Endothelial cell of umbilical vein (primary cell): ENCODE data around the gene LIN7A. TPM values are rescaled to one million over a fixed set of nuclear protein-coding genes. Genes with fewer than 3 reads are reported as not detected.

ENCODE experiments used
- BruUV-seq: library from RNA; stranded (reverse); fragments of 400-500 nt; replicated peaks from 2 replicates; lab custom pipeline; 2021; lab: Mats Ljungman, UMichigan
- CTCF ChIA-PET: fragments of 300-600, 350-600 bp; sonication (Branson Sonifier 250); formaldehyde crosslinking; loops from one replicate; lab custom pipeline; 2021; ENCODE audit warnings: antibody characterized with exemption, inconsistent platforms; lab: Charles Lee
- POLR2A ChIA-PET: fragments of 300-600, 350-600 bp; sonication (Branson Sonifier 250); formaldehyde crosslinking; loops from one replicate; lab custom pipeline; 2021; ENCODE audit warnings: antibody characterized with exemption, inconsistent platforms; lab: Charles Lee
- DNase-seq: peaks from one replicate; pipeline ENCODE4 v3.0.0-alpha.2; 2011; ENCODE audit warnings: low read depth, low spot score
- FAIRE-seq: peaks from 2 replicates; lab custom pipeline; 2011; peaks lifted over from hg19 to GRCh38; lab: Jason Lieb, UNC
- H2AFZ ChIP-seq: 2 replicates; pipeline ENCODE4 v1.6.0; 2012; ENCODE audit warnings: low read depth, low read length, control low read depth, inconsistent platforms
- H3K27ac ChIP-seq: 2 replicates; pipeline ENCODE4 v1.5.1; 2011; ENCODE audit warnings: low read depth, mild to moderate bottlenecking, control low read depth, low read length, moderate library complexity; ENCODE audit not compliant: insufficient read depth
- H3K27me3 ChIP-seq, 2 experiments: 2 replicates each; pipeline versions ENCODE4 v1.6.0 to v1.6.1; 2011; ENCODE audit warnings: low read length in 2 of 2, mixed read lengths in 1 of 2; ENCODE audit not compliant: control insufficient read depth in 2 of 2, insufficient read depth in 2 of 2
- H3K36me3 ChIP-seq, 2 experiments: 2 replicates in 1 of 2; 3 replicates in 1 of 2; pipeline ENCODE4 v1.5.1; 2011; ENCODE audit warnings: low read length in 2 of 2, mild to moderate bottlenecking in 1 of 2, moderate library complexity in 1 of 2; ENCODE audit not compliant: control insufficient read depth in 2 of 2, insufficient read depth in 2 of 2; ENCODE audit errors: extremely low read depth in 1 of 2
- H3K4me1 ChIP-seq: 3 replicates; pipeline ENCODE4 v1.5.1; 2011; ENCODE audit warnings: mild to moderate bottlenecking, low read length; ENCODE audit not compliant: control insufficient read depth, insufficient read depth; ENCODE audit errors: extremely low read depth
- H3K4me2 ChIP-seq: 2 replicates; pipeline ENCODE4 v1.6.1; 2011; ENCODE audit warnings: low read length, control low read depth, mixed read lengths; ENCODE audit not compliant: insufficient read depth
- H3K4me3 ChIP-seq, 3 experiments: fragments of 200-600 bp in 1 of 3; sonication (generic), shearing (Covaris generic) in 1 of 3; replicated peaks in 1 of 3; 2 replicates each; pipeline ENCODE4 v1.5.1; 2011 to 2016; ENCODE audit warnings: control low read depth in 3 of 3, low read length in 3 of 3, mild to moderate bottlenecking in 2 of 3, inconsistent platforms in 1 of 3, low read depth in 1 of 3, moderate library complexity in 1 of 3; ENCODE audit not compliant: insufficient read depth in 1 of 3
- H3K79me2 ChIP-seq: 2 replicates; pipeline ENCODE4 v1.6.0; 2012; ENCODE audit warnings: low read length, inconsistent platforms; ENCODE audit not compliant: control insufficient read depth, insufficient read depth
- H3K9ac ChIP-seq: replicated peaks from 2 replicates; pipeline ENCODE3; 2011; ENCODE audit warnings: low read length, control low read depth; ENCODE audit not compliant: insufficient read depth; ENCODE audit errors: extremely low read depth
- H3K9me1 ChIP-seq: replicated peaks from 3 replicates; pipeline ENCODE4 v1.6.0; 2011; ENCODE audit warnings: mild to moderate bottlenecking, low read length; ENCODE audit not compliant: control insufficient read depth, insufficient read depth; ENCODE audit errors: extremely low read depth
- H3K9me3 ChIP-seq: replicated peaks from 2 replicates; pipeline ENCODE4 v1.5.1; 2012; ENCODE audit warnings: low read length, inconsistent platforms; ENCODE audit not compliant: control insufficient read depth, insufficient read depth
- H4K20me1 ChIP-seq: replicated peaks from 2 replicates; pipeline ENCODE3; 2011; ENCODE audit warnings: mild to moderate bottlenecking, low read length; ENCODE audit not compliant: control insufficient read depth, insufficient read depth; ENCODE audit errors: extremely low read depth
- CTCF ChIP-seq, 2 donors: IDR thresholded peaks; 1 replicate in 1 of 2; 2 replicates in 1 of 2; pipeline ENCODE4 v1.5.1; 2011; ENCODE audit warnings: low read length in 2 of 2, mild to moderate bottlenecking in 2 of 2, moderate library complexity in 2 of 2, control low read depth in 1 of 2, inconsistent platforms in 1 of 2, low read depth in 1 of 2; ENCODE audit not compliant: insufficient read depth in 1 of 2; ENCODE audit errors: extremely low read depth in 1 of 2
- EZH2 ChIP-seq: IDR thresholded peaks from 2 replicates; pipeline ENCODE4 v1.6.1; 2012; ENCODE audit warnings: borderline replicate concordance, low read depth, mild to moderate bottlenecking, moderate library complexity, low read length, inconsistent platforms; ENCODE audit not compliant: severe bottlenecking
- FOS ChIP-seq: IDR thresholded peaks from 2 replicates; pipeline ENCODE4 v1.6.1; 2011; ENCODE audit warnings: mild to moderate bottlenecking, low read length, moderate library complexity, borderline replicate concordance; ENCODE audit not compliant: insufficient read depth
- GATA2 ChIP-seq: IDR thresholded peaks from 2 replicates; pipeline ENCODE4 v1.7.0; 2011; ENCODE audit warnings: low read depth, mild to moderate bottlenecking, moderate library complexity, mixed read lengths, low read length; ENCODE audit not compliant: insufficient read length, insufficient read depth
- MAX ChIP-seq: IDR thresholded peaks from 2 replicates; pipeline ENCODE4 v1.6.1; 2011; ENCODE audit not compliant: insufficient read depth, insufficient read length
- MYC ChIP-seq: IDR thresholded peaks from one replicate; pipeline ENCODE4 v1.6.1; 2011; ENCODE audit warnings: mild to moderate bottlenecking, low read depth, low read length
- POLR2AphosphoS5 ChIP-seq: IDR thresholded peaks from 2 replicates; pipeline ENCODE4 v1.6.1; 2012; ENCODE audit warnings: low read depth, mild to moderate bottlenecking, control low read depth, low read length, moderate library complexity; ENCODE audit not compliant: insufficient read depth
- dilution Hi-C: fragments of 300-500 bp; cut with MboI; formaldehyde crosslinking; loops from one replicate; pipeline ENCODE4 v1.15.0; 2019; ENCODE audit warnings: low sequenced_read_pairs; ENCODE audit not compliant: extremely low pct_ligation_motif_present
- intact Hi-C: fragments of 100-400 bp; cut with micrococcal nuclease; formaldehyde crosslinking; loops from one replicate; pipeline ENCODE4 v1.10.0; 2022
- polyA plus RNA-seq, 4 experiments: library from polyadenylated mRNA; depleted of rRNA in 3 of 4; stranded (reverse) in 3 of 4; unstranded in 1 of 4; fragments of >200 nt; gene quantifications; 2 replicates each; pipeline versions ENCODE4 v1.2.1 to v1.2.3, GENCODE V29; 2011 to 2012; ENCODE audit warnings: missing spikeins in 1 of 4
- total RNA-seq: library from RNA; stranded (reverse); gene quantifications from 2 replicates; pipeline ENCODE4 v1.2.3, GENCODE V29; 2021

The LIN7A gene
- total and polyA plus RNA-seq, 2 donors (not counting 3 experiments of a cell fraction or from before 2014, with no cell fraction given) = 1.6 to 4.3 TPM

GRCh38 chr12:80938397-80938796 lies 663 bp upstream of the LIN7A start:
- POLR2A ChIA-PET = interaction anchor here (0.7 kb wide), 1 partner anchor 778 kb away, joined by 3 read pairs; no protein-coding TSS in a partner anchor
- peaks cover 2% of the 10 kb centered on the region for H3K4me1 ChIP-seq
- FAIRE-seq (no peak), DNase-seq (no peak)
- H4K20me1 ChIP-seq = no peaks in the 10 kb centered on the region
- no peak overlapping the region for H3K4me2 ChIP-seq
- no peaks in the 10 kb centered on the region for H3K79me2 ChIP-seq
- no peak overlapping the region for H3K9ac ChIP-seq
- H3K9me3 ChIP-seq = no peaks in the 10 kb centered on the region
- TF ChIP-seq GATA2 (no peak), CTCF (IDR thresholded peaks at IDR 0.05; ENCODE audit: extremely low read depth in 1 of 2, insufficient read depth in 1 of 2, low read depth in 1 of 2, low read length in 2 of 2) (no peak), FOS (no peak), MYC (no peak), EZH2 (no peak), MAX (no peak), POLR2AphosphoS5 (no peak)
- intact Hi-C loops (loop anchor here (5.0 kb wide), 3 partner anchors 139 to 319 kb away; partner anchors contain the start of gene ACSS3), dilution Hi-C loops (no loop called here)
- H3K9me1 ChIP-seq = no peaks in the 10 kb centered on the region
- H3K36me3 ChIP-seq = no peaks in the 10 kb centered on the region
- no peak overlapping the region for H3K27ac ChIP-seq
- no TSS peak for BruUV-seq
- H3K4me3 ChIP-seq = no peak overlapping the region
- H2AFZ ChIP-seq = no peak overlapping the region
- CTCF ChIA-PET = interaction anchor here (1.0 to 2.9 kb wide), 3 partner anchors 8 to 319 kb away, joined by 5 to 17 read pairs (median 8); no protein-coding TSS in a partner anchor
- peaks cover 0 to 2% of the 10 kb centered on the region in 2 experiments for H3K27me3 ChIP-seq
